GM21528 (cell line): ENCODE results near the gene PTPRD.

ENCODE experiments used
- ATAC-seq: cut with Tn5 transposase; IDR thresholded peaks from one replicate; pipeline ENCODE4 v1.9.1; 2021; ENCODE audit warnings: mild to moderate bottlenecking, moderate library complexity; ENCODE audit not compliant: unreplicated experiment, low FRiP score

PTPRD gene

GRCh38 chr9:8600914-8601680 is 2011.7 kb downstream of the PTPRD start:
- ATAC-seq, result no peak

GRCh38 chr9:8599937-8600336 is 2012.9 kb downstream of the PTPRD start:
- no peak for ATAC-seq

- no peak for ATAC-seq
These were observed 2023.3 kb downstream of the PTPRD start for GRCh38 chr9:8589476-8589875.

GRCh38 chr9:8585036-8585435 is 2027.8 kb downstream of the PTPRD start:
- ATAC-seq, result no peak

- ATAC-seq, result no peak
These were observed 2033.1 kb downstream of the PTPRD start for GRCh38 chr9:8579661-8580060.

- ATAC-seq, result no peak
These were observed 2036.1 kb downstream of the PTPRD start for GRCh38 chr9:8576741-8577140.

GRCh38 chr9:8574846-8575245 is 2038.0 kb downstream of the PTPRD start:
- no peak for ATAC-seq

GRCh38 chr9:8572209-8572608 is 2040.6 kb downstream of the PTPRD start:
- no peak for ATAC-seq

GRCh38 chr9:8571643-8572042 is 2041.2 kb downstream of the PTPRD start:
- no peak for ATAC-seq

GRCh38 chr9:8570776-8571175 is 2042.0 kb downstream of the PTPRD start:
- no peak for ATAC-seq

- ATAC-seq, result no peak
These were observed 2043.0 kb downstream of the PTPRD start for GRCh38 chr9:8569823-8570222.

- ATAC-seq, result no peak
These were observed 2044.7 kb downstream of the PTPRD start for GRCh38 chr9:8567963-8568579.

- ATAC-seq, result no peak
These were observed 2047.8 kb downstream of the PTPRD start for GRCh38 chr9:8564960-8565359.

- ATAC-seq, result no peak
These were observed 2052.0 kb downstream of the PTPRD start for GRCh38 chr9:8560560-8561525.

- ATAC-seq, result no peak
These were observed 2054.6 kb downstream of the PTPRD start for GRCh38 chr9:8558176-8558575.

- ATAC-seq, result no peak
These were observed 2056.9 kb downstream of the PTPRD start for GRCh38 chr9:8555762-8556500.

- no peak for ATAC-seq
These were observed 2059.4 kb downstream of the PTPRD start for GRCh38 chr9:8553444-8553843.

GRCh38 chr9:8552732-8553131 is 2060.1 kb downstream of the PTPRD start:
- ATAC-seq, result no peak

- ATAC-seq, result no peak
These were observed 2063.6 kb downstream of the PTPRD start for GRCh38 chr9:8549214-8549613.

- no peak for ATAC-seq
These were observed 2069.6 kb downstream of the PTPRD start for GRCh38 chr9:8543219-8543618.
